ENCODE data around the gene USP53.
A peak's percentile ranks its signal among the peaks of the same experiment; 100 is the strongest.
"Not testable (repeated sequence)": the region's sequence is repeated elsewhere in the genome, so short reads cannot be mapped to it uniquely, and the experiment has no call there.

USP53 gene

DNA sequence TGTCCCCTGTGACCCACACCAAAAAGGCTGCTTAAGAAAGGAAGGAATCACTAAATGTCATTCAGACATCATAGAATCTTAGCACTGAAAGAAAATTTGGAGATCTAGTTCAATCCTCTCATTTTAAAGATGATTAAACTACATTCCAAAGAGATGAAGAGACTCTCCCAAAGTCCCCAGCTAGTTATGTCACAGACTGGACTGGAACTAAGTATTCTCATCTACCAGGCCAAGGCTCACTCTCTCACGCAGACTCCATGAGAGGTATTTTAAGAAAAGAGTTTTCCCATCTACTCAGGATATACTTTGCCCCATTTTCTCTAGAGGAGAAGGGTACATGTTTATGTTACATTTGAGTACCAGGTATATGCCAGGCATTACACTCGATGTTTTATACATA is 102.5 kb downstream of the USP53 start:
- no peak for DNase-seq (ENCODE audit: low read depth in 1 of 2, low spot score in 1 of 2)
- TF ChIP-seq JUND (IDR thresholded peaks at IDR 0.05; ENCODE audit: low read depth), result no peak
- in situ Hi-C loops (cut with HindIII; ENCODE audit: low pct_unique_long_range_greater_than_20kb, low sequenced_read_pairs), result no loop called here

DNA sequence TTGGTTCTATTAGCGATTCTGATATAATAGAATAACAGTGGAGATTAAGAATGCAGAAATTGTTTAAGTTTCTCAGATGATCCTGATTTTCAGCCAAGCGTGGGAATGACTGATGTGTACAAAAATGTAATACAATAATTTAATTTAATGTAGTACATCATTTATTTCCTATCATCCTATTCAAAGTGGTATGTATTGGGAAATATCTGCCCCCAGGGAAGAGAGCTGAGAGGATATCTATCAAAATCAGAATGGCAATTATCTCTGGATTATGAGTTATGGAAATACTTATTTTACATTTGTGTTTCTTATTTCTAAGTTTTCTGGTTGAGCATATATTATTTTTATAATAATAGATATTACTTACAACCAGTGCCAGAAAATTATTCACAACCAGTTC is 105.5 kb downstream of the USP53 start:
- in situ Hi-C loops (cut with HindIII; ENCODE audit: low pct_unique_long_range_greater_than_20kb, low sequenced_read_pairs), result no loop called here
- DNase-seq (ENCODE audit: low read depth in 1 of 2, low spot score in 1 of 2), result no peak
- no peak for TF ChIP-seq JUND (IDR thresholded peaks at IDR 0.05; ENCODE audit: low read depth)

DNA sequence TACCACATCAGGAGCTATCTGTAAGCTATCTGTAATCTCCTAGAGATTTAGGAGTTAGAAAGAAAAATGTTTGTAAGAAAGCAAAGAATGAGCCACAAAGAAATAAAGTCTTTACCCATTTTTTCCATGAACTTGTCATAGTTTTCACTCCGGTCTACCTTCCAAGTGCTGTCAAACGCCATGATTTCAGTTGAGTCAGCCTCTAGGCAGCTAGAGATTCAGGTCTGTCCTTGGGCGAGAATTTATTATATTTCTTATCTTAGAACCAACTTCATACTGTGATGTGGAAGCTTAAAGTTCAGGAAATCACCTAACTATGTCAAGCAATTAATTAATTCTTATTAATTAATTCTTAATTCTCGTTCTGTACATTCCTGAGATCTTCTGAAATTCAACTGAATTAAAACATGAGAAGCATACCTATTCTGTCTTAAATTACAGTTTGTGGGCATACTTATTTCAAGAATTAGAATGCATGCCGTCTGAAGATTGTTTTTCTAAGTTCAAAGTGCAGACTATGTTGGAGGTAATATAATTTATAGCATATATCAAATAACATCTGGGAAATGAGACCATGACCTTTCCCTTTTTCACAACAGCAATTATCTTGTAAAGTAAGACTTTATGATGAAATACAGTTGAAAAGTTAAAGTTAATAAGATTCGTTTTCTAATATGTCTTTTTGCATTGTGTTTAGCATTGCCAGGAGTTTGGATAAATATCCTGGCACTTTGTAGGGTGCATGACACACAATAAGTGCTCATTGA is 109.6 kb downstream of the USP53 start, which contains the start of gene FABP2:
Gene FABP2, minus strand, starts transcription at position 218 of the 767 bp plus-strand sequence. Its CDS starts 36 bp downstream, at position 182.
- in situ Hi-C loops (cut with HindIII; ENCODE audit: low pct_unique_long_range_greater_than_20kb, low sequenced_read_pairs), result no loop called here
- TF ChIP-seq JUND (IDR thresholded peaks at IDR 0.05; ENCODE audit: low read depth), result no peak
- DNase-seq (ENCODE audit: low read depth in 1 of 2, low spot score in 1 of 2), result no peak

DNA sequence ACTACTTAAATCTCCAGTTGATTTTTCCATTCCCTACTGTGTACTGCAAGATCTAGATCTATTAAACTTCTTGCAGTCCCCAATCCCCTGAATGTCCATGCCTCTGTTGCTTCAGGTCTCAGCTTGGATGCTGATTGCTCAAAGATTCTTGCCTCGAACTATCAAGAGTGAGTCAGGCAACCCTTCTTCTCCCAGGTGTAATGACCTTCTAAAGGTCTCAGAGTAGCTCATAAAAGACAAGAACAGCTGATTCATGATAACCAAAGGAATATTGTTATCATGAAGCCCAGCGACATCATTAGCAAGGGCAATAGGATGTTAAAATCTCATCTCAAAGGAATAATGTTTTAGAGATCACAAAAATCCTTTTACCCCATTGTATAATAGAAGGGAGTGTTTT is 116.2 kb downstream of the USP53 start:
- no peak for DNase-seq (ENCODE audit: low read depth in 1 of 2, low spot score in 1 of 2)
- TF ChIP-seq JUND (IDR thresholded peaks at IDR 0.05; ENCODE audit: low read depth), result no peak
- in situ Hi-C loops (cut with HindIII; ENCODE audit: low pct_unique_long_range_greater_than_20kb, low sequenced_read_pairs), result no loop called here

DNA sequence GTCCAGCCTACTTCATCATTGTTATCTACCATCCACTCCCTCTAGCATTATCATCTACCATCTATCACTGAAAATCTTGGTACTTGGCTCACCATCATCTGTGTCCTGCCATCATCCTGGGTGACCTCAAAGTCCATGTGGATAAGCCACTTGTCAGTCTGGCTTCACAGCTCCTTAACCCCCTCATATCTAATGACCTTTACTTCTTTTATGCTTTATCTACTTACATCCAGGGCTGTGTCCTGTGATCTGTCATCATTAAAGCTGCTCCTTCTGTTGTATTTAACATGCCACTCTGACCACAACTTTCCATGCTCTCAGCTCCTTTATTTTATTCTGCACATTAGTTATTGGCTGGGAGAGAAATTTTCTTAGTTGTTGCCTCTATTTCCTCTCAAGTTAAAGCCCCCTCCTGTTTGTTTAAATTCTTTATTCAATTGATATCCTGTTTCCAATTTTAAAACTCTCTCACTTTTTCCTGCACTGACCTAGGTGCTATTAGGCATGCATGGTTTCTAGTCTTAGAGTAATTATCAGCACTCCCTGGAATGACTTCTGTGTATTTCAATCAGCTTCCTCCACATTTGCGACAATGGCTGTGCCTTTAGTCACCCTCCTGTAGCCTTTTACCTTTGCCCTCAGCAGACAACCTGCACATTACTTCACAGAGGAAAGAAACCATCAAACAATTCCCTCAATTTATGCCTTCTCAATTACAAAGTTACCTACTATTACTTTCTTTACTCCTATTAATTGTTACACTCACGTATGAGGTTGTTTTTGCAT is 117.5 kb downstream of the USP53 start:
- in situ Hi-C loops (cut with HindIII; ENCODE audit: low pct_unique_long_range_greater_than_20kb, low sequenced_read_pairs), result no loop called here
- no peak for DNase-seq (ENCODE audit: low read depth in 1 of 2, low spot score in 1 of 2)
- TF ChIP-seq JUND (IDR thresholded peaks at IDR 0.05; ENCODE audit: low read depth), result no peak

DNA sequence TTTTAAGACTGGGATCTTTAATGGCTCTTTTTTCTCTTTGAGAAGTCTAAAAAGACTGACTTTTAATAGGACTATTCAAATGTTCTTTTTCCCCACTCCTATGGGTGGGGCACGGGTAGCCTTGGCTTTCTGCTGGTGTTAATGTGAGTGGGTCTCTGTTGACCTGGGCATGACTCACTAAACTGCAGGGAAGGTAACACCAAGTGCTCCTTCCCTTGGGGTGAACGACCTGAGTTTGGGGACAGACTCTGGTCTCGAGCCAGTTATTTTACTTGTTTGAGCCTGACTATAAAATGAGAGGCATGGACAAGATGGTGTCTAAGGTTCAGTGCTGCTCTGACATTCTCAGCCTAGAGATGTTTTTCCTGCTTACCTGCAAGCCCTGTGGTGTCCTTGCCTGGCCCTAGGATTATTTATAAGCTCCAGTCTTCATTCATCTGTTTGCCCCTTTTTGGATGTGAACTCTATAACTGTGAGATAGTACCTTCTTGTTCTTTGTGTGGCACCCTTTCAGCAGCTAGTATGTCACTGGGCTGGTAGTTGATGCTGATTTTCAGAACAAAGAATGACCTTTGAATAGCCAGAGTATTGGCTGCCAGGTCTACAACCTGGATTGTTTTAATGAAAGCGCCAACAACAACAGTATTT is 123.9 kb downstream of the USP53 start:
- in situ Hi-C loops (cut with HindIII; ENCODE audit: low pct_unique_long_range_greater_than_20kb, low sequenced_read_pairs), result not testable (repeated sequence)

DNA sequence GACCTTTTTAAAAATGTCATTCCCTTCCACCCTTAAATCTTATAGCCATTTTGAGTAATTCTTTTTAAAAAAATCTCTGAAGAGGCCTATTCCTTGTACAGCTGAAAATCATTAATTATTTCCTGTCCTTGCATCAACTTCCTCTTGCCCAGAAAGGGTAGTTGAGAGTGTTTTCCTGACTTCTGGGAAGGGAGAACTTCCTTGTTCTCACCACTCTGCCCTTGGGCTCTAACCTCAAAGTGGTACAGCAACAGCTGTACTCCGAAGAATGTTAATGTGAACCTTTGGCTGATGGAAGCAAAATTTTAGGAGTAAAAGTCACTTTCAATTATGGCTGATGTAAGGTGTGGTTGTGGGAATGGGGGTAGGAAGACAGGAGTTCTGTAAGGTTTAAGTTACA is 124.5 kb downstream of the USP53 start:
- no peak for TF ChIP-seq JUND (IDR thresholded peaks at IDR 0.05; ENCODE audit: low read depth)
- DNase-seq (ENCODE audit: low read depth in 1 of 2, low spot score in 1 of 2), result peak in 1 of 2 experiments; percentile 1
- in situ Hi-C loops (cut with HindIII; ENCODE audit: low pct_unique_long_range_greater_than_20kb, low sequenced_read_pairs), result no loop called here

More for the DNA sequence above, 123.9 kb downstream of the USP53 start:
- DNase-seq (ENCODE audit: low read depth in 1 of 2, low spot score in 1 of 2), result not testable (repeated sequence)

DNA sequence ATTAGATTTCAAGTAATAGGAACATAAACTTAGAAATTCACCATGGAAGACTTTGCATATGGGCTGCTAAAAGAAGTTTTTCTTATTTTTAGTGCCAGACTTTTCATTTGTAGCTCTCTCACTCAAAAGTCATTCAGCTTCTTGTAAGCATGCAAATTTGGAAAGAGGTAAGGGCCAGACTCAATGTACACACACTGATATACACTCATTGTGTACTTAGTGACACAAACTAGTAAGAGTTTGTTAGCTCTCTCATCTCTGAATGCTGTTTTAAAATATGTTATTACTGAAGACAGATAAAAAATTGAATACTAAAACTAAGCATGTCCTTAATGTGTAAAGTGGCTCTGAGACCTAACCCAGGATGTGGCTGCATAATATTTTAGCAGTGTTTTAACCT is 127.4 kb downstream of the USP53 start:
- in situ Hi-C loops (cut with HindIII; ENCODE audit: low pct_unique_long_range_greater_than_20kb, low sequenced_read_pairs); DNase-seq (ENCODE audit: low read depth in 1 of 2, low spot score in 1 of 2): not testable (repeated sequence)

DNA sequence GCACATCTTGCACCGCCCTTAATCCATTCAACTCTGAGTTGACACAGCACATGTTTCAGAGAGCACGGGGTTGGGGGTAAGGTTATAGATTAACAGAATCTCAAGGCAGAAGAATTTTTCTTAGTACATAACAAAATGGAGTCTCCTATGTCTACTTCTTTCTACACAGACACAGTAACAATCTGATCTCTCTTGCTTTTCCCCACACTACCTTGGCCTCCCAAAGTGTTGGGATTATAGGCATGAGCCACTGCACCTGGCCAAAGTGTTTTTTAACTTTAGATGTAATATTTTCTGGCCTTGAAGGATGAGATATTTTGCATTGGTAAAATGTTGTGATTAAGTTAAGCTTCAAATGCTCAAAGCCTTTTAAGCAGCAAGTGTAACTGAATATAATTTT is 130.8 kb downstream of the USP53 start:
- in situ Hi-C loops (cut with HindIII; ENCODE audit: low pct_unique_long_range_greater_than_20kb, low sequenced_read_pairs); DNase-seq (ENCODE audit: low read depth in 1 of 2, low spot score in 1 of 2): not testable (repeated sequence)
